ENCODE results near the gene CHST9.

CHST9 gene

GRCh38 chr18:27144672-27145071 lies 40.4 kb downstream of the CHST9 start:
- no peak overlapping the region for H2AFZ ChIP-seq (ENCODE audit: low read depth)
- H3K27ac ChIP-seq: no peak overlapping the region
- H3K27me3 ChIP-seq (ENCODE audit: insufficient read depth, low read depth): no peaks in the 10 kb centered on the region
- H3K9ac ChIP-seq: no peak overlapping the region
- TF ChIP-seq CTCF (conservative IDR thresholded peaks at IDR 0.05; ENCODE audit: low read depth, low read length): no peak
- no peak overlapping the region for H3K4me3 ChIP-seq (IDR thresholded peaks at IDR 0.05; ENCODE audit: insufficient read depth, low read depth, low read length)
- H3K79me2 ChIP-seq (ENCODE audit: insufficient read depth, low read depth): no peaks in the 10 kb centered on the region
- no peaks in the 10 kb centered on the region for H4K20me1 ChIP-seq (ENCODE audit: insufficient read depth)
- H3K36me3 ChIP-seq (ENCODE audit: insufficient read depth): no peaks in the 10 kb centered on the region
- no peaks in the 10 kb centered on the region for H3K4me1 ChIP-seq (ENCODE audit: low read depth, poor library complexity, severe bottlenecking)
- no peak overlapping the region for H3K4me2 ChIP-seq

GRCh38 chr18:27143580-27144287 lies 41.4 kb downstream of the CHST9 start:
- Histone ChIP-seq H3K27ac (no peak overlapping the region), H3K4me2 (no peak overlapping the region), H3K36me3 (ENCODE audit: insufficient read depth) (no peaks in the 10 kb centered on the region), H3K79me2 (ENCODE audit: insufficient read depth, low read depth) (no peaks in the 10 kb centered on the region), H3K4me3 (IDR thresholded peaks at IDR 0.05; ENCODE audit: insufficient read depth, low read depth, low read length) (no peak overlapping the region), H3K4me1 (ENCODE audit: low read depth, poor library complexity, severe bottlenecking) (no peaks in the 10 kb centered on the region), H4K20me1 (ENCODE audit: insufficient read depth) (no peaks in the 10 kb centered on the region), H3K27me3 (ENCODE audit: insufficient read depth, low read depth) (no peaks in the 10 kb centered on the region), H3K9ac (no peak overlapping the region), H2AFZ (ENCODE audit: low read depth) (no peak overlapping the region)
- no peak for TF ChIP-seq CTCF (conservative IDR thresholded peaks at IDR 0.05; ENCODE audit: low read depth, low read length)

- Histone ChIP-seq H3K4me2 (no peak overlapping the region), H3K4me1 (ENCODE audit: low read depth, poor library complexity, severe bottlenecking) (no peaks in the 10 kb centered on the region), H3K79me2 (ENCODE audit: insufficient read depth, low read depth) (no peaks in the 10 kb centered on the region), H4K20me1 (ENCODE audit: insufficient read depth) (no peaks in the 10 kb centered on the region), H3K4me3 (IDR thresholded peaks at IDR 0.05; ENCODE audit: insufficient read depth, low read depth, low read length) (no peak overlapping the region), H3K9ac (no peak overlapping the region), H3K36me3 (ENCODE audit: insufficient read depth) (no peaks in the 10 kb centered on the region), H2AFZ (ENCODE audit: low read depth) (no peak overlapping the region), H3K27ac (no peak overlapping the region), H3K27me3 (ENCODE audit: insufficient read depth, low read depth) (no peaks in the 10 kb centered on the region)
- TF ChIP-seq CTCF (conservative IDR thresholded peaks at IDR 0.05; ENCODE audit: low read depth, low read length): no peak
These were observed 42.2 kb downstream of the CHST9 start for GRCh38 chr18:27142891-27143290.

- Histone ChIP-seq H3K4me1 (ENCODE audit: low read depth, poor library complexity, severe bottlenecking) (no peaks in the 10 kb centered on the region), H3K36me3 (ENCODE audit: insufficient read depth) (no peaks in the 10 kb centered on the region), H3K27ac (no peak overlapping the region), H2AFZ (ENCODE audit: low read depth) (no peak overlapping the region), H4K20me1 (ENCODE audit: insufficient read depth) (no peaks in the 10 kb centered on the region), H3K9ac (no peak overlapping the region), H3K4me3 (IDR thresholded peaks at IDR 0.05; ENCODE audit: insufficient read depth, low read depth, low read length) (no peak overlapping the region), H3K4me2 (no peak overlapping the region), H3K27me3 (ENCODE audit: insufficient read depth, low read depth) (no peaks in the 10 kb centered on the region), H3K79me2 (ENCODE audit: insufficient read depth, low read depth) (no peaks in the 10 kb centered on the region)
- TF ChIP-seq CTCF (conservative IDR thresholded peaks at IDR 0.05; ENCODE audit: low read depth, low read length): no peak
These were observed 43.2 kb downstream of the CHST9 start for GRCh38 chr18:27141876-27142275.
